Omental fat pad (tissue), 4 donors: Measurements from ENCODE around the gene ERC2. TPM values are rescaled to one million over a fixed set of nuclear protein-coding genes. Genes with fewer than 3 reads are reported as not detected.
"Not testable (repeated sequence)": the region's sequence is repeated elsewhere in the genome, so short reads cannot be mapped to it uniquely, and the experiment has no call there.

Experiments used
- ATAC-seq: fragments of 150-250 bp; one replicate; pipeline ENCODE4 v1.9.1; 2016; ENCODE audit warnings: mild to moderate bottlenecking, moderate library complexity; ENCODE audit not compliant: low FRiP score
- DNase-seq: peaks from one replicate; pipeline ENCODE4 v3.0.0-alpha.2; 2019; ENCODE audit warnings: low spot score
- total RNA-seq, 4 donors: library from RNA; depleted of rRNA; stranded (reverse); fragments of >200 nt; gene quantifications; one replicate each; pipeline ENCODE4 v1.1.0, GENCODE V29; 2016
- TF ChIP-seq, protein P1 (sequence below), 3 donors: fragments of 450-650 bp; IDR thresholded peaks; one replicate each; pipeline ENCODE4 v1.5.1; 2016 to 2017; ENCODE audit warnings: antibody characterized with exemption in 3 of 3, mild to moderate bottlenecking in 3 of 3, moderate library complexity in 2 of 3

Gene ERC2
- total RNA-seq, 4 donors from 2014 or later = 0.75 to 4.2 (median 2.3) TPM; not detected in 1

DNA sequence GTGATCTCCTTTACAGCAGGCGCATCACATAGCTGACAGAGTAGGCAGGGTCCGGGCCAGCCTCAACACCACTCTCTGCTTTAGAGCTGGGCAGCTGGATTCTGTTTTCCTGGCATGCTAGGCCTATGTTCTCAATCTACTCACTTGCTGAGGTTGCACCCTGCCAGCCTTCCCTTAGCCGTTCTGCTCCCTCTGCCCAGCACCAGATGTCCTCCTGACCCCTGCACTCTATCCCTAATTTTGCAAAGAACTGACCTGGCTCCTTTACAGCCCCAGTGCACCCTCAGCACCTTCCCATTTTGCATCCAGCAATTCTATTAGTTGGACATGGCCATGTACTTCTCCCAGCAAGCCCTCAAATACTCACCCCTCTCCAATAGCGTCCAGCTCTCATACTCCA lies 609.5 kb downstream of the ERC2 start:
- TF ChIP-seq, protein P1, sequence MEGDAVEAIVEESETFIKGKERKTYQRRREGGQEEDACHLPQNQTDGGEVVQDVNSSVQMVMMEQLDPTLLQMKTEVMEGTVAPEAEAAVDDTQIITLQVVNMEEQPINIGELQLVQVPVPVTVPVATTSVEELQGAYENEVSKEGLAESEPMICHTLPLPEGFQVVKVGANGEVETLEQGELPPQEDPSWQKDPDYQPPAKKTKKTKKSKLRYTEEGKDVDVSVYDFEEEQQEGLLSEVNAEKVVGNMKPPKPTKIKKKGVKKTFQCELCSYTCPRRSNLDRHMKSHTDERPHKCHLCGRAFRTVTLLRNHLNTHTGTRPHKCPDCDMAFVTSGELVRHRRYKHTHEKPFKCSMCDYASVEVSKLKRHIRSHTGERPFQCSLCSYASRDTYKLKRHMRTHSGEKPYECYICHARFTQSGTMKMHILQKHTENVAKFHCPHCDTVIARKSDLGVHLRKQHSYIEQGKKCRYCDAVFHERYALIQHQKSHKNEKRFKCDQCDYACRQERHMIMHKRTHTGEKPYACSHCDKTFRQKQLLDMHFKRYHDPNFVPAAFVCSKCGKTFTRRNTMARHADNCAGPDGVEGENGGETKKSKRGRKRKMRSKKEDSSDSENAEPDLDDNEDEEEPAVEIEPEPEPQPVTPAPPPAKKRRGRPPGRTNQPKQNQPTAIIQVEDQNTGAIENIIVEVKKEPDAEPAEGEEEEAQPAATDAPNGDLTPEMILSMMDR (IDR thresholded peaks at IDR 0.05) = no peak
- DNase-seq (no peak), ATAC-seq (no peak)

DNA sequence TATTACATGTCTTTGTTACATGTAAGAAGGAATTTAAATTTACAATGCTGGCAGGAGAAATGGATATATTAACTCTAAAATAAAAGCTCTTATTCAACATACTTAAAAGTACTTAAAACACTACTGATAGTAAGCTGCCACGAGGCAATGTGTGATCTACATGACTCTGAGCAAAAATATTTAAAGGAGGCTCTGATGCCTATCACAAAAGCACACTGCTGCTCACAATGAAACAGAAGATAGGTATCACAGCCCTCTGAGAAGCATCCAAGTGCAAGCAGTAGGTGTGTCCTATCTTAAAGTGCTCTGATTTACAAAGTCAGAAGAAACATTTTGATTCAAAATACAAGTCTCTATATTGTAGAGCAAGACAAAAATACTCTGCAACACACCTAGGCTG lies 610.0 kb downstream of the ERC2 start:
- ATAC-seq (no peak), DNase-seq (no peak)
- TF ChIP-seq, protein P1 (IDR thresholded peaks at IDR 0.05) = no peak

DNA sequence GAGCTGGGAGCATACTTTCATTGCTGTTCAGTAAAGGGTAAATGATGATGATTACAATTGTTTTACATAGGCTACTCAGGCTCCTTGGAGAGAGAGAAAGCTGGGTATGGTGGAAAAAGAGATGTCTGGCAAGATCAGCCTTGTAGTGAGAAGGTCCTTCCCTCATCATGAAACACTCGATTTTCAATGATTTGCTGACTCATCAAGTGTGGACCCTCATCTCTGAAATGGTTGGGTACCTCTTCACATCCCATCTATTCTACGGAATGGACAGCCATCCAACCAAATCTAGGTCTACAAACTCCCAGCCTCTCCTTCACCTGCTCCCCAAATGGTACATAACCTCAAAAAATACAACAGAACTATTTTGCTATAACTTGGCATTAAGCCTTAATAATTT lies 610.6 kb downstream of the ERC2 start:
- TF ChIP-seq, protein P1 (IDR thresholded peaks at IDR 0.05) = no peak
- DNase-seq (no peak), ATAC-seq (no peak)

DNA sequence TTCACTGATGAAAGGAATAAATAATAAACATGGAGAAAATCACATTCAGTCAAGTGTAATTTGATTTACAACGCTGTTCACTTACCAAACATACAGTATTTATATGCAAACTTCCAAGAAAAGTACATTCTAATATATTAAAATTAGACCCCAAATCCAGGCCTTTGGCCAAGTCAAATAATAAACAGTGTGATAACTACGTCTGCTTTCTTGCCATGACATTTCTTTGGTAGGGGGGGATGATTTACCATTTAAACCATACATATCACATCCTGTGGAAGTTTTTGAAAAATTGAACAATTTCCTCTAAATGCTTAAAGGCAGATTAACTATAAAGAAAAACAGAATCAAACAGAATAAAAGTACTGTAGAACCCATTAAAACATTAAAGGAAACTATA lies 613.0 kb downstream of the ERC2 start:
- ATAC-seq (no peak), DNase-seq (no peak)
- TF ChIP-seq, protein P1 (IDR thresholded peaks at IDR 0.05) = no peak

DNA sequence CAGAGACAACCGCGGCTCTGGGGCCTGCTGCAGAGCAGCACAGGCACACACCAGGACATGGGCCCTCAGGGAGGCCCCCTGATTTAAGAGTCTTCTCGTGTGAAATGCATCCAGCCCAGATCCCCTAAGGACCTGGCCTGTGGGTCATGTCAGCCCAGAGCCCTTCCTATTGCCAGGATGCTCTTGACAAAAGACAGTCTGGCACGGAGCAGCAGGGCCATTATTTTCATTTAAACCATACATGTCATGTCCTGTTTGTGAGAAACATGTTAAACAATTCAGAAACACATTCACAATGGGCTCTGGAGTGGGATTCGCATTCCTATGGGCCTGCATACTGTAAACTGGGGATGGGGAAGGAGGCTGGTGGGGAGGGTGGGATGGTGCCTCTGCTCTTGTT lies 613.8 kb downstream of the ERC2 start:
- TF ChIP-seq, protein P1 (IDR thresholded peaks at IDR 0.05) = no peak
- no peak for ATAC-seq

DNA sequence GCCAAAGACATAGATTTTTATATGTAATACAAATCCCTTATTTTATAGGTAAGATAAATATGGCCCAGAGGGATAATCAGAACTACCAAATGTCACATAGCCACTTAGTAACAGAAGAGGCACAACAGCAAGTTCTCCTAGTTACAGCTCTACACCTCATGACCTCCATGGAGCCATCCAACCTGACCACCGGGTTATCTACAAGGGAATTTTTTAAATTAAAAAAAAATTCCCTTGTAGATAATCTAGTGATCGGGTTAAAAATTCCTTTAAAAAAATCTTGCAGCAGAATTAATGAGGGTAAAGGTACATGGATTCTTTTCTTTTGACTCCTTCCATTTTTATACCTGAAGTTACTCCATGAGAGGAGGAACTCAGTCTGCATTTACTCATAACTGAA lies 615.9 kb downstream of the ERC2 start:
- TF ChIP-seq, protein P1 (IDR thresholded peaks at IDR 0.05) = no peak
- no peak for ATAC-seq
- no peak for DNase-seq

More for the DNA sequence above, 613.8 kb downstream of the ERC2 start:
- DNase-seq = no peak

DNA sequence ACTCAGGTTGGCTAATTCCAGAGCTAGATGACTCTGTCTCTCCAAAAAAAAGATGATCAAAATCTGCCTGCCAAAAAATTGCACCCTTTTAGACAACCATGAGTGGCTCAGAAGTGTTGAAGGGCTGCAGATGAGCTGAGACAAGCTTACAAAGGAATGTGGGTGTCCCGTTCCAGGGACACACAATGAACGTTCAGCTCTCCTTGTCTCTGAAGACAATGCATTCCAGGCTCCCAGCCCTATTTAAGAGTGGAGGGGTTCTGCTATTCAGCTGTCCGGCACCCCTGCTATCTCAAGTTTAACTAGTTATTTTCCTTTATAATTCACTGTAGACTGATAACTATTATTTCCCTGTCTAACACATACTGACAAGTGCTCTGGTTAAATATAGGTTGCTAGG lies 626.1 kb downstream of the ERC2 start:
- TF ChIP-seq, protein P1 (IDR thresholded peaks at IDR 0.05) = no peak
- DNase-seq = no peak
- ATAC-seq = no peak

DNA sequence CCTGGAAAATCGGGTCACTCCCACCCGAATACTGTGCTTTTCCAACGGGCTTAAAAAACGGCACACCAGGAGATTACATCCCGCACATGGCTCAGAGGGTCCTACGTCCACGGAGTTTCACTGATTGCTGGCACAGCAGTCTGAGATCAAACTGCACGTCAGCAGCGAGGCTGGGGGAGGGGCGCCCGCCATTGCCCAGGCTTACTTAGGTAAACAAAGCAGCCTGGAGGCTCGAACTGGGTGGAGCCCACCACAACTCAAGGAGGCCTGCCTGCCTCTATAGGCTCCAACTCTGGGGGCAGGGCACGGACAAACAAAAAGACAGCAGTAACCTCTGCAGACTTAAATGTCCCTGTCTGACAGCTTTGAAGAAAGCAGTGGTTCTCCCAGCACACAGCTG lies 636.4 kb downstream of the ERC2 start:
- not testable (repeated sequence) for ATAC-seq, DNase-seq
